ENCODE data around the gene GPR15LG.

GRCh38 chr10:84156768-84157167 is 16.8 kb upstream of the GPR15LG start:
- TF ChIP-seq POLR2A (IDR thresholded peaks at IDR 0.05) (no peak), CTCF (IDR thresholded peaks at IDR 0.05) (no peak)

Data from Peyer's patch (tissue), 4 donors.